ENCODE data around the gene TRAPPC10.

TRAPPC10 gene

DNA sequence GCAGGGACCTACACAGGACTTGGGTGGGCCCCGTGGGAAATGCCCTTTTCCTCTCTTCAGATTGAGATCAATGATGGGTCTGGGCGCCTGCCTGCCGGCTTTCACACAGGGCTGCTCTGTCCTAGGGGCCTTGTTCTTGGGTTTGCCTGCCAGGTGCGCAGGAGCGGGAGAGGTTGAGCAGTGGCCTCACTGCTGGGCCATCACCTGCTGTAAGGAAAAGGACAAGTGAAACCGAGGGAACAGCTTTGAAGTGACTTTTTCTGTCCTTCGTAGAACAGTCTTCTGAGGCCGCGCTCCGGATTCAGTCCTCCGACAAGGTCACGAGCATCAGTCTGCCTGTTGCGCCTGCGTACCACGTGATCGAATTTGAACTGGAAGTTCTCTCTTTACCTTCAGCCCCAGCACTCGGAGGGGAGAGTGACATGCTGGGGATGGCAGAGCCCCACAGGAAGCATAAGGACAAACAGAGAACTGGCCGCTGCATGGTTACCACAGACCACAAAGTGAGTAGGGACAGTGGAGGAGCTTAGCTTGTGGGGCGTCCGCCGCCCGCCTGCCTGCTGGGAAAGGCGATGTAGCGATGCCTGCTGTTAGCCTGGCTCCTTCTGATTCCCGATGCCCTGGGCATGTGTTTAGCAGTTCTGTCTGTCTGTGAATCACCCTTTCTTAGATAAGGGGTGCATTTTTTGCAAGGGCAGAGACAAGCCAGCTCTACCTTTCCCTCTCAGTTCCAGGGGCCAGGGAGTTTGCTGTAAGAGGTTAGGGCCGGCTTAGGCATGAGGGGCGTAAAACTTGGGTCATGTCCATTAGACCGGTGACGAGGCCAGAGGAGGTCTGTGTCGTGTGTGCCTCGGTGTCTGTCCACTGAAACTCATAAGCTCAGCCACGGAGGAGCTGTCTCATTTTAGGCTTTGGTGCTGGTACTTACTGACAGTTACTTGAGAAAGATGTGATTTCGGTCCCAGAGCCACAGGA lies 75.6 kb downstream of the TRAPPC10 start:
- no peaks in the 10 kb centered on the region for H3K9me2 ChIP-seq (replicated peaks; ENCODE audit: control insufficient read depth, low read length)
- TF ChIP-seq EZH2phosphoT487 (IDR thresholded peaks at IDR 0.05; ENCODE audit: borderline replicate concordance, low read length) (no peak), CTCF (IDR thresholded peaks at IDR 0.05; ENCODE audit: low read depth, low read length, poor library complexity, severe bottlenecking) (no peak)
- no peaks in the 10 kb centered on the region for H3K27me3 ChIP-seq (ENCODE audit: control insufficient read depth, low read length)
- H4K20me1 ChIP-seq (ENCODE audit: control insufficient read depth, insufficient read depth, low read depth, low read length) = 0 out of 2 replicates have a peak, but pooled peaks cover 3% of the 10 kb centered on the region
- H3K27ac ChIP-seq (ENCODE audit: low read depth, low read length) = no peak overlapping the region
- H3K4me3 ChIP-seq (ENCODE audit: low read length) = no peak overlapping the region
- H3K9me3 ChIP-seq (ENCODE audit: control insufficient read depth, insufficient read depth, low read length) = no peaks in the 10 kb centered on the region
- peaks cover 73% of the 10 kb centered on the region for H3K36me3 ChIP-seq (ENCODE audit: control insufficient read depth, low read length)
- no peak overlapping the region for H3K4me2 ChIP-seq (ENCODE audit: low read length)
- H3F3A ChIP-seq (ENCODE audit: control insufficient read depth, insufficient read depth) = no peaks in the 10 kb centered on the region
- H3K79me2 ChIP-seq (ENCODE audit: control insufficient read depth, low read length) = no peaks in the 10 kb centered on the region
- peaks cover 11% of the 10 kb centered on the region for H3K4me1 ChIP-seq (ENCODE audit: control insufficient read depth, low read length)

DNA sequence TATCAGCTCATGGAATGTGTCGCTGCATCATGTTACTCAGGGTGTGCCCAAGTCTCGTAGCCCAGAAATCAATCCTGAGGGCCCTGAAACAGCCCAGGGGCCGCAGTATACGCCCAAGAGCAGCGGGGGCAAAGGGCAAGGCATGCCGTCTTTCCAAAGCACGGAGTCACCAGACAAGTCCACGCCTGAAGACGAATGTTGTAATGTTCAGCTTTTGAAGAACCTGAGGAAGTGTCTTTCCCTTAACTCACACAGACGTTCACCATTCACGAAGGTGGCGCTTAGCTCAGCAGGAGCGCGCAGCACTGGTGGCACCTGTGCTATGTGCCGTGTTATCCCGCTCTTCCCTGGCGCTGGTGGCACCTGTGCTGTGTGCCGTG lies 76.3 kb downstream of the TRAPPC10 start:
- Histone ChIP-seq H3K36me3 (ENCODE audit: control insufficient read depth, low read length) (peaks cover 70% of the 10 kb centered on the region), H4K20me1 (ENCODE audit: control insufficient read depth, insufficient read depth, low read depth, low read length) (0 out of 2 replicates have a peak, but pooled peaks cover 3% of the 10 kb centered on the region), H3K9me3 (ENCODE audit: control insufficient read depth, insufficient read depth, low read length) (no peaks in the 10 kb centered on the region), H3K4me3 (ENCODE audit: low read length) (no peak overlapping the region), H3K4me1 (ENCODE audit: control insufficient read depth, low read length) (peaks cover 11% of the 10 kb centered on the region), H3K27me3 (ENCODE audit: control insufficient read depth, low read length) (no peaks in the 10 kb centered on the region), H3K27ac (ENCODE audit: low read depth, low read length) (no peak overlapping the region), H3F3A (ENCODE audit: control insufficient read depth, insufficient read depth) (no peaks in the 10 kb centered on the region), H3K4me2 (ENCODE audit: low read length) (no peak overlapping the region), H3K9me2 (replicated peaks; ENCODE audit: control insufficient read depth, low read length) (no peaks in the 10 kb centered on the region), H3K79me2 (ENCODE audit: control insufficient read depth, low read length) (no peaks in the 10 kb centered on the region)
- TF ChIP-seq EZH2phosphoT487 (IDR thresholded peaks at IDR 0.05; ENCODE audit: borderline replicate concordance, low read length) (no peak), CTCF (IDR thresholded peaks at IDR 0.05; ENCODE audit: low read depth, low read length, poor library complexity, severe bottlenecking) (no peak)

- TF ChIP-seq EZH2phosphoT487 (IDR thresholded peaks at IDR 0.05; ENCODE audit: borderline replicate concordance, low read length) (no peak), CTCF (IDR thresholded peaks at IDR 0.05; ENCODE audit: low read depth, low read length, poor library complexity, severe bottlenecking) (no peak)
- Histone ChIP-seq H3K27me3 (ENCODE audit: control insufficient read depth, low read length) (no peaks in the 10 kb centered on the region), H3K4me2 (ENCODE audit: low read length) (no peak overlapping the region), H3K4me3 (ENCODE audit: low read length) (no peak overlapping the region), H3K27ac (ENCODE audit: low read depth, low read length) (no peak overlapping the region), H3K36me3 (ENCODE audit: control insufficient read depth, low read length) (peaks cover 69% of the 10 kb centered on the region), H4K20me1 (ENCODE audit: control insufficient read depth, insufficient read depth, low read depth, low read length) (0 out of 2 replicates have a peak, but pooled peaks cover 3% of the 10 kb centered on the region), H3K79me2 (ENCODE audit: control insufficient read depth, low read length) (no peaks in the 10 kb centered on the region), H3F3A (ENCODE audit: control insufficient read depth, insufficient read depth) (no peaks in the 10 kb centered on the region), H3K9me3 (ENCODE audit: control insufficient read depth, insufficient read depth, low read length) (no peaks in the 10 kb centered on the region), H3K9me2 (replicated peaks; ENCODE audit: control insufficient read depth, low read length) (no peaks in the 10 kb centered on the region), H3K4me1 (ENCODE audit: control insufficient read depth, low read length) (peaks cover 11% of the 10 kb centered on the region)
Measured at GRCh38 chr21:44089001-44089911, 77.1 kb downstream of the TRAPPC10 start.
